Ovary (tissue), 3 donors: Measurements from ENCODE around the gene CDKN2B-AS1.

ENCODE experiments used
- POLR2A ChIP-seq: fragments of 450-650 bp; IDR thresholded peaks from one replicate; pipeline ENCODE4 v1.6.1; 2017; ENCODE audit warnings: antibody characterized with exemption, mild to moderate bottlenecking, moderate library complexity
- TF ChIP-seq, protein P1 (sequence below), 3 donors: fragments of 450-650 bp in 2 of 3; fragments of 200-600 bp in 1 of 3; IDR thresholded peaks; one replicate each; pipeline versions ENCODE4 v1.5.1 to v1.8.0; 2016 to 2022; ENCODE audit warnings: antibody characterized with exemption in 3 of 3, mild to moderate bottlenecking in 1 of 3
- donor health status: DM: no; HTN: no; CAD: no.

GRCh38 chr9:22102146-22103053 lies 107.8 kb downstream of the CDKN2B-AS1 start:
- no peak for TF ChIP-seq POLR2A
- TF ChIP-seq, protein P1, sequence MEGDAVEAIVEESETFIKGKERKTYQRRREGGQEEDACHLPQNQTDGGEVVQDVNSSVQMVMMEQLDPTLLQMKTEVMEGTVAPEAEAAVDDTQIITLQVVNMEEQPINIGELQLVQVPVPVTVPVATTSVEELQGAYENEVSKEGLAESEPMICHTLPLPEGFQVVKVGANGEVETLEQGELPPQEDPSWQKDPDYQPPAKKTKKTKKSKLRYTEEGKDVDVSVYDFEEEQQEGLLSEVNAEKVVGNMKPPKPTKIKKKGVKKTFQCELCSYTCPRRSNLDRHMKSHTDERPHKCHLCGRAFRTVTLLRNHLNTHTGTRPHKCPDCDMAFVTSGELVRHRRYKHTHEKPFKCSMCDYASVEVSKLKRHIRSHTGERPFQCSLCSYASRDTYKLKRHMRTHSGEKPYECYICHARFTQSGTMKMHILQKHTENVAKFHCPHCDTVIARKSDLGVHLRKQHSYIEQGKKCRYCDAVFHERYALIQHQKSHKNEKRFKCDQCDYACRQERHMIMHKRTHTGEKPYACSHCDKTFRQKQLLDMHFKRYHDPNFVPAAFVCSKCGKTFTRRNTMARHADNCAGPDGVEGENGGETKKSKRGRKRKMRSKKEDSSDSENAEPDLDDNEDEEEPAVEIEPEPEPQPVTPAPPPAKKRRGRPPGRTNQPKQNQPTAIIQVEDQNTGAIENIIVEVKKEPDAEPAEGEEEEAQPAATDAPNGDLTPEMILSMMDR (IDR thresholded peaks at IDR 0.05), result no peak
